PFSK-1 (cell line): ENCODE data around the gene PDE8A.

ENCODE experiments used
- FOXP2 ChIP-seq: optimal IDR thresholded peaks from 2 replicates; pipeline ENCODE3; 2011; ENCODE audit warnings: borderline replicate concordance, control low read depth, inconsistent platforms; ENCODE audit not compliant: insufficient read depth; ENCODE audit errors: extremely low read length, extremely low read depth
- POLR2AphosphoS5 ChIP-seq: IDR thresholded peaks from 2 replicates; pipeline ENCODE4 v1.6.1; 2012; ENCODE audit warnings: low read depth, mild to moderate bottlenecking, control low read depth, low read length, moderate library complexity
- SIN3A ChIP-seq: IDR thresholded peaks from 2 replicates; pipeline ENCODE4 v1.6.1; 2012; ENCODE audit warnings: mild to moderate bottlenecking, low read length, moderate library complexity, borderline replicate concordance; ENCODE audit not compliant: insufficient read depth
- TAF1 ChIP-seq: IDR thresholded peaks from 2 replicates; pipeline ENCODE4 v1.6.1; 2012; ENCODE audit warnings: low read length, control low read depth, borderline replicate concordance; ENCODE audit not compliant: insufficient read depth
- TF ChIP-seq, protein P1 (sequence below), 2 experiments: IDR thresholded peaks; 2 replicates each; pipeline versions ENCODE4 v1.6.1 to v1.8.0; 2011 to 2012; ENCODE audit warnings: low read depth in 2 of 2, low read length in 2 of 2, control low read depth in 1 of 2, inconsistent platforms in 1 of 2, mild to moderate bottlenecking in 1 of 2, moderate library complexity in 1 of 2; ENCODE audit not compliant: insufficient read depth in 1 of 2

DNA sequence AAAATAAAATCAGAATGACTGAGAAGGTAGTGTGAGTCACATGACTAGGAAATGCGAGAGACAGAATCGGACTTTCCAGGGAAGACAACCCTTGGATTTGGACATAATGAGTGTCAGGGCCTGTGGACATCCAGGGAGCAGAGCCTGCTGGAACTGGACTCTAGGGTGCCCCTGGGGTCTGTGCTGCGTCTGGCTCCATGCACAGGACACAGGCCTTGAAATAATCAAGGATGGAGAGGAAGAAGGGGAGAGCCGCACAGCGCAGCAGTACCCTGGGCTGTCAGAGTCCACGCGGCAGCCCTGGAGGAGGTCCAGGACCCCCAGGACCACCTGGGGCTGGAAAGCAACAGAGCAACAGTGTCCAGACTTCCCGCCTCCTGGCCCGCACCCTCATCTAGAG lies 173.7 kb downstream of the PDE8A start:
- TF ChIP-seq FOXP2 (no peak), POLR2AphosphoS5 (no peak), TAF1 (no peak), SIN3A (no peak)
- TF ChIP-seq, protein P1, sequence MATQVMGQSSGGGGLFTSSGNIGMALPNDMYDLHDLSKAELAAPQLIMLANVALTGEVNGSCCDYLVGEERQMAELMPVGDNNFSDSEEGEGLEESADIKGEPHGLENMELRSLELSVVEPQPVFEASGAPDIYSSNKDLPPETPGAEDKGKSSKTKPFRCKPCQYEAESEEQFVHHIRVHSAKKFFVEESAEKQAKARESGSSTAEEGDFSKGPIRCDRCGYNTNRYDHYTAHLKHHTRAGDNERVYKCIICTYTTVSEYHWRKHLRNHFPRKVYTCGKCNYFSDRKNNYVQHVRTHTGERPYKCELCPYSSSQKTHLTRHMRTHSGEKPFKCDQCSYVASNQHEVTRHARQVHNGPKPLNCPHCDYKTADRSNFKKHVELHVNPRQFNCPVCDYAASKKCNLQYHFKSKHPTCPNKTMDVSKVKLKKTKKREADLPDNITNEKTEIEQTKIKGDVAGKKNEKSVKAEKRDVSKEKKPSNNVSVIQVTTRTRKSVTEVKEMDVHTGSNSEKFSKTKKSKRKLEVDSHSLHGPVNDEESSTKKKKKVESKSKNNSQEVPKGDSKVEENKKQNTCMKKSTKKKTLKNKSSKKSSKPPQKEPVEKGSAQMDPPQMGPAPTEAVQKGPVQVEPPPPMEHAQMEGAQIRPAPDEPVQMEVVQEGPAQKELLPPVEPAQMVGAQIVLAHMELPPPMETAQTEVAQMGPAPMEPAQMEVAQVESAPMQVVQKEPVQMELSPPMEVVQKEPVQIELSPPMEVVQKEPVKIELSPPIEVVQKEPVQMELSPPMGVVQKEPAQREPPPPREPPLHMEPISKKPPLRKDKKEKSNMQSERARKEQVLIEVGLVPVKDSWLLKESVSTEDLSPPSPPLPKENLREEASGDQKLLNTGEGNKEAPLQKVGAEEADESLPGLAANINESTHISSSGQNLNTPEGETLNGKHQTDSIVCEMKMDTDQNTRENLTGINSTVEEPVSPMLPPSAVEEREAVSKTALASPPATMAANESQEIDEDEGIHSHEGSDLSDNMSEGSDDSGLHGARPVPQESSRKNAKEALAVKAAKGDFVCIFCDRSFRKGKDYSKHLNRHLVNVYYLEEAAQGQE (IDR thresholded peaks at IDR 0.05; ENCODE audit: insufficient read depth in 1 of 2, low read depth in 2 of 2, low read length in 2 of 2) = no peak
